Epithelial cell of esophagus (primary cell): Measurements from ENCODE around the gene RELL1.

ENCODE experiments used
- DNase-seq: peaks from one replicate; pipeline ENCODE4 v3.0.0; 2010; ENCODE audit warnings: low read depth
- H3K4me3 ChIP-seq: 2 replicates; pipeline ENCODE4 v1.5.1; 2011; ENCODE audit warnings: mild to moderate bottlenecking, low read length, control low read depth
- CTCF ChIP-seq: IDR thresholded peaks from 2 replicates; pipeline ENCODE4 v1.5.1; 2011; ENCODE audit warnings: low read depth, mild to moderate bottlenecking, low read length, control low read depth, inconsistent platforms; ENCODE audit not compliant: insufficient read depth; ENCODE audit errors: missing control alignments

RELL1 gene

GRCh38 chr4:37685823-37686372, 278 bp downstream of the RELL1 start:
- peak; percentile 34 for DNase-seq
- TF ChIP-seq CTCF: no peak
- H3K4me3 ChIP-seq: peak overlapping the region; percentile 67

- TF ChIP-seq CTCF: no peak
- peak overlapping the region; percentile 67 for H3K4me3 ChIP-seq
- DNase-seq: peak; percentile 26
These were observed 884 bp downstream of the RELL1 start for GRCh38 chr4:37685161-37685822.

GRCh38 chr4:37684154-37684553, 2.0 kb downstream of the RELL1 start:
- H3K4me3 ChIP-seq: no peak overlapping the region
- TF ChIP-seq CTCF: no peak
- no peak for DNase-seq

GRCh38 chr4:37682701-37683401, 3.3 kb downstream of the RELL1 start:
- TF ChIP-seq CTCF: no peak
- peak; percentile 17 for DNase-seq

GRCh38 chr4:37680089-37680488, 6.1 kb downstream of the RELL1 start:
- no peak for DNase-seq
- no peak overlapping the region for H3K4me3 ChIP-seq
- TF ChIP-seq CTCF: no peak

More at GRCh38 chr4:37682701-37683401, 3.3 kb downstream of the RELL1 start:
- no peak overlapping the region for H3K4me3 ChIP-seq

GRCh38 chr4:37679301-37679700, 6.9 kb downstream of the RELL1 start:
- H3K4me3 ChIP-seq: no peak overlapping the region
- no peak for DNase-seq
- no peak for TF ChIP-seq CTCF

- no peak for DNase-seq
- H3K4me3 ChIP-seq: no peak overlapping the region
- TF ChIP-seq CTCF: no peak
These were observed 7.6 kb downstream of the RELL1 start for GRCh38 chr4:37678624-37679023.
